ENCODE measurements around the gene ZNF792. TPM values are rescaled to one million over a fixed set of nuclear protein-coding genes. Genes with fewer than 3 reads are reported as not detected.
"Not testable (repeated sequence)": the region's sequence is repeated elsewhere in the genome, so short reads cannot be mapped to it uniquely, and the experiment has no call there.

ZNF792 gene
- total RNA-seq, 2 donors from 2014 or later = 30.2 to 32.1 TPM

- TF ChIP-seq, protein P1, sequence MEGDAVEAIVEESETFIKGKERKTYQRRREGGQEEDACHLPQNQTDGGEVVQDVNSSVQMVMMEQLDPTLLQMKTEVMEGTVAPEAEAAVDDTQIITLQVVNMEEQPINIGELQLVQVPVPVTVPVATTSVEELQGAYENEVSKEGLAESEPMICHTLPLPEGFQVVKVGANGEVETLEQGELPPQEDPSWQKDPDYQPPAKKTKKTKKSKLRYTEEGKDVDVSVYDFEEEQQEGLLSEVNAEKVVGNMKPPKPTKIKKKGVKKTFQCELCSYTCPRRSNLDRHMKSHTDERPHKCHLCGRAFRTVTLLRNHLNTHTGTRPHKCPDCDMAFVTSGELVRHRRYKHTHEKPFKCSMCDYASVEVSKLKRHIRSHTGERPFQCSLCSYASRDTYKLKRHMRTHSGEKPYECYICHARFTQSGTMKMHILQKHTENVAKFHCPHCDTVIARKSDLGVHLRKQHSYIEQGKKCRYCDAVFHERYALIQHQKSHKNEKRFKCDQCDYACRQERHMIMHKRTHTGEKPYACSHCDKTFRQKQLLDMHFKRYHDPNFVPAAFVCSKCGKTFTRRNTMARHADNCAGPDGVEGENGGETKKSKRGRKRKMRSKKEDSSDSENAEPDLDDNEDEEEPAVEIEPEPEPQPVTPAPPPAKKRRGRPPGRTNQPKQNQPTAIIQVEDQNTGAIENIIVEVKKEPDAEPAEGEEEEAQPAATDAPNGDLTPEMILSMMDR (conservative IDR thresholded peaks at IDR 0.05) = no peak
- Mint-ChIP-seq H3K27me3 (ENCODE audit: insufficient read depth) (peaks cover 16% of the 10 kb centered on the region), H3K4me3 (peak overlapping the region; percentile 92), H3K27ac (peak overlapping the region; percentile 95), H3K36me3 (ENCODE audit: low read depth) (peaks cover 21% of the 10 kb centered on the region), H3K9me3 (peaks cover 19% of the 10 kb centered on the region), H3K4me1 (peaks cover 5% of the 10 kb centered on the region)
- H3K4me1 ChIP-seq (ENCODE audit: control insufficient read depth, insufficient read depth, low read length) = no peaks in the 10 kb centered on the region
- peaks cover 10% of the 10 kb centered on the region for H3K36me3 ChIP-seq (ENCODE audit: control insufficient read depth, insufficient read depth, low read length)
- H3K9ac ChIP-seq (ENCODE audit: extremely low read depth, low read length, poor library complexity, severe bottlenecking) = no peak overlapping the region
- H3K9me3 ChIP-seq (ENCODE audit: control insufficient read depth, low read length) = peaks cover 24% of the 10 kb centered on the region
- H3K27ac ChIP-seq (ENCODE audit: low read depth, low read length) = no peak overlapping the region
- WGBS, 2 experiments (ENCODE audit: insufficient coverage in 1 of 2, insufficient read length in 1 of 2) = 78% methylated on average over 3 of the region's 3 CpGs; no CpG with 5 or more reads in 1 of the 2 experiments
- no peak for DNase-seq
- peak overlapping the region; percentile 97 for H3K4me3 ChIP-seq (ENCODE audit: low read length)
- no peaks in the 10 kb centered on the region for H3K27me3 ChIP-seq (ENCODE audit: control insufficient read depth, insufficient read depth, low read length, poor library complexity, severe bottlenecking)
These were observed 37.7 kb downstream of the ZNF792 start for GRCh38 chr19:34926361-34926684.

DNA sequence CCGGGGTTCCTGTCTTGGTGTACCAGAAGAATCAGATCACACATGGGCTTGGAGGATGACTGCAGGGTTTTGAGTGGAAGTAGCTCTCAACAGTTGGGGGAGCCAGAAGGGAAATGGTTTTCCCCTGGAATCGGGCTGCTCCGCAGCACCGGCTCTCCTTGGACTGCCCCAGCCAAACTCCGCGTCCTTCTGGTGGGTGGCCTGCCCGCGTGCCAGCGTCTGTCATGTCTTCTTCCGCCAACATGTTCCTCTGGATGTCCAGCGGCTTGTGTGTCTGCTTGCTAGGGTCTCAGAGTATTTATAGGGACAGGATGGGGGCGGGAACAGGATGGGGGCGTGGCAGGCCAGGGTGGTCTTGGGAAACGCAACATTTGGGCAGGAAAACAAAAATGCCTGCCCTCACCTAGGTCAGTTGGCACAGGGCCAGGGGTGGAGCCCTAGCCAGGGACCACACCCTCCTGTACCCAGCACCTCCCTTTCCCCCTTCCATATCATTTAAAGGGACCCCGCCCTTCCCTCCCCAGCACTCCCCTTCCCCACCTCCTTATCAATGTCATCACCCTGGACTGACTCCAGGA, 38.7 kb downstream of the ZNF792 start:
- TF ChIP-seq, protein P1 (conservative IDR thresholded peaks at IDR 0.05) = no peak

GRCh38 chr19:34920090-34920786, 43.8 kb downstream of the ZNF792 start:
- H3K27ac Mint-ChIP-seq; DNase-seq; H3K27ac ChIP-seq (ENCODE audit: low read depth, low read length); H3K27me3 ChIP-seq (ENCODE audit: control insufficient read depth, insufficient read depth, low read length, poor library complexity, severe bottlenecking); H3K36me3 ChIP-seq (ENCODE audit: control insufficient read depth, insufficient read depth, low read length); H3K9ac ChIP-seq (ENCODE audit: extremely low read depth, low read length, poor library complexity, severe bottlenecking); H3K36me3 Mint-ChIP-seq (ENCODE audit: low read depth); H3K4me3 Mint-ChIP-seq; H3K4me1 Mint-ChIP-seq; H3K4me1 ChIP-seq (ENCODE audit: control insufficient read depth, insufficient read depth, low read length): not testable (repeated sequence)
- H3K9me3 ChIP-seq (ENCODE audit: control insufficient read depth, low read length) = peaks cover 62% of the 10 kb centered on the region
- Mint-ChIP-seq H3K9me3 (peaks cover 72% of the 10 kb centered on the region), H3K27me3 (ENCODE audit: insufficient read depth) (peaks cover 21% of the 10 kb centered on the region)
- WGBS, 2 experiments (ENCODE audit: insufficient coverage in 1 of 2, insufficient read length in 1 of 2) = 74 to 100% methylated on average over 3 to 8 of the region's 8 CpGs
- H3K4me3 ChIP-seq (ENCODE audit: low read length) = peak overlapping the region; percentile 69

More for the DNA sequence above, 38.7 kb downstream of the ZNF792 start:
- Histone ChIP-seq H3K4me1 (ENCODE audit: control insufficient read depth, insufficient read depth, low read length) (no peaks in the 10 kb centered on the region), H3K9me3 (ENCODE audit: control insufficient read depth, low read length) (peaks cover 31% of the 10 kb centered on the region), H3K27ac (ENCODE audit: low read depth, low read length) (no peak overlapping the region), H3K9ac (ENCODE audit: extremely low read depth, low read length, poor library complexity, severe bottlenecking) (no peak overlapping the region), H3K36me3 (ENCODE audit: control insufficient read depth, insufficient read depth, low read length) (peaks cover 2% of the 10 kb centered on the region), H3K4me3 (ENCODE audit: low read length) (no peak overlapping the region), H3K27me3 (ENCODE audit: control insufficient read depth, insufficient read depth, low read length, poor library complexity, severe bottlenecking) (no peaks in the 10 kb centered on the region)
- DNase-seq = no peak
- H3K36me3 Mint-ChIP-seq (ENCODE audit: low read depth) = peaks cover 19% of the 10 kb centered on the region
- H3K27me3 Mint-ChIP-seq (ENCODE audit: insufficient read depth) = peaks cover 16% of the 10 kb centered on the region
- no peak overlapping the region for H3K27ac Mint-ChIP-seq
- H3K4me1 Mint-ChIP-seq = peaks cover 5% of the 10 kb centered on the region
- 90 to 93% methylated on average over 12 to 15 of the region's 15 CpGs for WGBS, 2 experiments (ENCODE audit: insufficient coverage in 1 of 2, insufficient read length in 1 of 2)
- H3K9me3 Mint-ChIP-seq = peaks cover 28% of the 10 kb centered on the region
- H3K4me3 Mint-ChIP-seq = no peak overlapping the region

Measured in endodermal cell (in vitro differentiated cells).